A549 (cell line): ENCODE measurements around the gene SOX2.

Source experiments
- JUNB ChIP-seq: fragments of >200 bp; sonication (Bioruptor Twin); formaldehyde crosslinking; IDR thresholded peaks from 2 replicates; pipeline ENCODE4 v1.6.1; 2016
- RAD21 ChIP-seq, 2 experiments: fragments of >200 bp in 1 of 2; sonication (Bioruptor Twin) in 1 of 2; formaldehyde crosslinking in 1 of 2; IDR thresholded peaks in 1 of 2; conservative IDR thresholded peaks in 1 of 2; 2 replicates in 1 of 2; 3 replicates in 1 of 2; pipeline ENCODE4 v1.6.1; 2012 to 2018; ENCODE audit warnings: inconsistent platforms in 1 of 2

DNA sequence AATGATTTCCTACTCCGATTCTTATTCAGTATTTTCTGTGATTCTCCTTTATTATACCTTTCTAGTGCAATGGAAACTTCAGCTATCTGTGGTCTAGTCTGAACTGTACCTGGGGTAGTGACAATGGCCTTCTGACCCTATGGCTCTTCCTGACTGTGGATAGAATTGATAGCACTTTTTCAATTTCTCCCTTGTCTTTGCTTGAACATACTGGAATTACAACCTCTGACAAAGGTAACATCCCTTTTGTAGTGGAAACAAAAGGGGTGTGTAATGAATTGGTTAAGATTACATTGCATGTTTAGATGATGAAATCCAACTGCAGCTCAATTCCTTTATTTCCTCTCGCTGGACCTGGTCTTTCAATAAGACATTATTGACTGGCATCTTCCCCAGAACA is 21.0 kb upstream of the SOX2 start:
- TF ChIP-seq RAD21 (conservative IDR thresholded peaks at IDR 0.05 in 1 of 2, IDR thresholded peaks at IDR 0.05 in 1 of 2) (no peak), JUNB (no peak)
